ENCODE measurements around the gene ANKFY1.

- TF ChIP-seq CTCF (IDR thresholded peaks at IDR 0.05; ENCODE audit: low read depth, low read length) (no peak), POLR2A (IDR thresholded peaks at IDR 0.05; ENCODE audit: extremely low read depth, insufficient read length) (no peak), MAX (IDR thresholded peaks at IDR 0.05; ENCODE audit: low read depth, low read length) (no peak), MYC (IDR thresholded peaks at IDR 0.05; ENCODE audit: low read depth, low read length) (no peak)
Observed at GRCh38 chr17:4250887-4251286, 12.9 kb downstream of the ANKFY1 start.

Measured in NB4 (cell line).